BE2C (cell line): ENCODE data around the gene SKOR1.

Source experiments
- DNase-seq: peaks from one replicate; pipeline ENCODE4 v3.0.0-alpha.2; 2020
- H3K27me3 ChIP-seq: fragments of 250-450 bp; sonication (Bioruptor Pico); 2 replicates; pipeline ENCODE4 v1.5.1; 2020; ENCODE audit warnings: mild to moderate bottlenecking
- H3K36me3 ChIP-seq: fragments of 250-450 bp; sonication (Bioruptor Pico); 2 replicates; pipeline ENCODE4 v1.5.1; 2020; ENCODE audit warnings: mild to moderate bottlenecking
- H3K4me1 ChIP-seq: fragments of 250-450 bp; sonication (Bioruptor Pico); 2 replicates; pipeline ENCODE4 v1.5.1; 2020
- H3K4me3 ChIP-seq: 2 replicates; pipeline ENCODE4 v1.5.1; 2011; ENCODE audit warnings: low read depth, low read length
- H3K9me3 ChIP-seq: fragments of 250-450 bp; sonication (Bioruptor Pico); 2 replicates; pipeline ENCODE4 v1.5.1; 2020
- CTCF ChIP-seq: IDR thresholded peaks from 2 replicates; pipeline ENCODE4 v1.5.1; 2012; ENCODE audit warnings: mild to moderate bottlenecking, low read depth, low read length

Gene SKOR1

GRCh38 chr15:67882487-67883233, 57.4 kb downstream of the SKOR1 start:
- no peak for DNase-seq
- Histone ChIP-seq H3K27me3 (no peaks in the 10 kb centered on the region), H3K36me3 (no peaks in the 10 kb centered on the region), H3K9me3 (no peaks in the 10 kb centered on the region), H3K4me1 (no peaks in the 10 kb centered on the region), H3K4me3 (no peak overlapping the region)
- no peak for TF ChIP-seq CTCF

- no peaks in the 10 kb centered on the region for H3K4me1 ChIP-seq
- TF ChIP-seq CTCF: no peak
- no peak overlapping the region for H3K4me3 ChIP-seq
- no peak for DNase-seq
- no peaks in the 10 kb centered on the region for H3K9me3 ChIP-seq
- H3K36me3 ChIP-seq: no peaks in the 10 kb centered on the region
- H3K27me3 ChIP-seq: no peaks in the 10 kb centered on the region
Observed at GRCh38 chr15:67883234-67883773, 58.0 kb downstream of the SKOR1 start.

DNA sequence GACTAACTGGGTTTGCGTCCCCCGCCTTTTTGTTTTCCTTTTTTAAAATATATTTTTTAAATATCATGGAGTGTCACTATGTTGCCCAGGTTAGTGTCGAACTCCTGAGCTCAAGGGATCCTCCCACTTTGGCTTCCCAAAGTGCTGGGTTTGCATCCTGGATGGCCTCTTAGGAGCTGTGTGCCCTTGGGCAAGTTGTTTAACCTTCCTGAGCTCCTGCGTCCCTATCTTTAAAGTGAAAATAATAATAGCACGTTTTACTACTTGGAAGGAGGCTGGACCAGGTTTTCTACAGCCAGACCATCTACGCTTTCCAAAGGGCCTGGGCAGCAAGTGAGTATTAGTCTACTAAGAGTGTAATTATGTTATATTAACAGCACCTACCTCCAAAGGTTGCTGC, 58.7 kb downstream of the SKOR1 start:
- no peaks in the 10 kb centered on the region for H3K36me3 ChIP-seq
- no peaks in the 10 kb centered on the region for H3K9me3 ChIP-seq
- no peaks in the 10 kb centered on the region for H3K4me1 ChIP-seq
- peak overlapping the region; percentile 66 for H3K4me3 ChIP-seq
- DNase-seq: no peak
- no peaks in the 10 kb centered on the region for H3K27me3 ChIP-seq
- TF ChIP-seq CTCF: no peak
